Panc1 (cell line): ENCODE measurements around the gene NOL4L. TPM values are rescaled to one million over a fixed set of nuclear protein-coding genes. Genes with fewer than 3 reads are reported as not detected.

Experiments used
- ATAC-seq: fragments of 200-7000 bp; cut with Tn5 transposase; 2 replicates; pipeline ENCODE4 v1.9.1; 2020; ENCODE audit warnings: mild to moderate bottlenecking, moderate library complexity
- BruUV-seq: library from RNA; stranded (reverse); fragments of 400-500 nt; replicated peaks from 2 replicates; lab custom pipeline; 2021; lab: Mats Ljungman, UMichigan
- CTCF ChIA-PET: fragments of 300-600 bp; sonication (Branson Sonifier 250); formaldehyde crosslinking; loops from one replicate; lab custom pipeline; 2022; ENCODE audit warnings: antibody characterized with exemption; lab: Charles Lee
- POLR2A ChIA-PET: fragments of 300-600 bp; sonication (Branson Sonifier 250); formaldehyde crosslinking; loops from one replicate; lab custom pipeline; 2022; ENCODE audit warnings: antibody characterized with exemption; lab: Charles Lee
- DNase-seq: peaks from one replicate; pipeline ENCODE4 v3.0.0-alpha.2; 2010; ENCODE audit warnings: low read depth, low spot score
- H3K27ac ChIP-seq: 2 replicates; pipeline ENCODE4 v1.5.1; 2011; ENCODE audit warnings: mild to moderate bottlenecking, low read length, inconsistent platforms
- H3K27me3 ChIP-seq: fragments of 200-500 bp; sonication (Bioruptor generic); 2 replicates; pipeline ENCODE4 v1.6.0; 2014; ENCODE audit warnings: low read length, inconsistent platforms; ENCODE audit not compliant: control insufficient read depth, insufficient read depth
- H3K36me3 ChIP-seq: fragments of 200-500 bp; sonication (Bioruptor generic); 2 replicates; pipeline ENCODE4 v1.5.1; 2014; ENCODE audit warnings: inconsistent platforms, mild to moderate bottlenecking, low read length, moderate library complexity; ENCODE audit not compliant: control insufficient read depth, insufficient read depth
- H3K4me1 ChIP-seq: 2 replicates; pipeline ENCODE4 v1.5.1; 2011; ENCODE audit warnings: inconsistent platforms, mild to moderate bottlenecking, low read length, moderate library complexity; ENCODE audit not compliant: control insufficient read depth, insufficient read depth
- H3K4me3 ChIP-seq, 2 experiments: 2 replicates each; pipeline ENCODE4 v1.5.1; 2011 to 2012; ENCODE audit warnings: low read depth in 2 of 2, low read length in 2 of 2, mild to moderate bottlenecking in 2 of 2, inconsistent platforms in 1 of 2, moderate library complexity in 1 of 2
- H3K9me3 ChIP-seq: fragments of 200-500 bp; sonication (Bioruptor generic); 2 replicates; pipeline ENCODE4 v1.5.1; 2014; ENCODE audit warnings: low read depth, mild to moderate bottlenecking, inconsistent platforms, low read length, moderate library complexity; ENCODE audit not compliant: control insufficient read depth, insufficient read depth
- CTCF ChIP-seq: fragments of 450-650 bp; IDR thresholded peaks from 2 replicates; pipeline ENCODE4 v1.5.1; 2017; ENCODE audit warnings: mild to moderate bottlenecking
- POLR2AphosphoS5 ChIP-seq: IDR thresholded peaks from 2 replicates; pipeline ENCODE4 v1.6.1; 2012; ENCODE audit warnings: mild to moderate bottlenecking, low read depth, low read length, moderate library complexity
- REST ChIP-seq, 2 experiments: IDR thresholded peaks; 2 replicates each; pipeline ENCODE4 v1.6.1; 2011 to 2012; ENCODE audit warnings: low read depth in 2 of 2, control low read depth in 1 of 2, low read length in 1 of 2, mild to moderate bottlenecking in 1 of 2, moderate library complexity in 1 of 2; ENCODE audit not compliant: insufficient read depth in 1 of 2
- SIN3A ChIP-seq: IDR thresholded peaks from 2 replicates; pipeline ENCODE4 v1.6.1; 2012; ENCODE audit warnings: low read depth, mild to moderate bottlenecking, low read length, moderate library complexity, borderline replicate concordance; ENCODE audit not compliant: insufficient read depth
- TCF7L2 ChIP-seq: IDR thresholded peaks from 2 replicates; pipeline ENCODE4 v1.6.1; 2011; ENCODE audit warnings: mild to moderate bottlenecking, low read depth, low read length, inconsistent platforms
- in situ Hi-C: cut with HindIII; loops from 2 replicates; pipeline ENCODE4 v1.10.0; 2016; ENCODE audit warnings: low sequenced_read_pairs, low pct_unique_long_range_greater_than_20kb
- intact Hi-C: fragments of 100-400 bp; cut with micrococcal nuclease; formaldehyde crosslinking; loops from one replicate; pipeline ENCODE4 v1.10.0; 2022; ENCODE audit not compliant: unreplicated experiment
- total RNA-seq: library from RNA; stranded (reverse); gene quantifications from one replicate; pipeline ENCODE4 v1.2.1, GENCODE V29; 2021; ENCODE audit not compliant: unreplicated experiment

NOL4L gene
- total RNA-seq, 1 experiment from 2014 or later: 21.6 TPM

- H3K4me3 ChIP-seq: no peak overlapping the region
- ChIA-PET POLR2A (no interaction called here), CTCF (no interaction called here)
- intact Hi-C loops: no loop called here
- no peaks in the 10 kb centered on the region for H3K36me3 ChIP-seq
- H3K9me3 ChIP-seq: no peaks in the 10 kb centered on the region
- ATAC-seq (no peak), DNase-seq (no peak)
- no peaks in the 10 kb centered on the region for H3K4me1 ChIP-seq
- in situ Hi-C loops: no loop called here
- BruUV-seq: no TSS peak
- H3K27ac ChIP-seq: no peak overlapping the region
- H3K27me3 ChIP-seq: no peaks in the 10 kb centered on the region
- TF ChIP-seq REST (IDR thresholded peaks at IDR 0.05; ENCODE audit: insufficient read depth in 1 of 2, low read depth in 2 of 2, low read length in 1 of 2) (no peak), CTCF (no peak), TCF7L2 (no peak), SIN3A (no peak), POLR2AphosphoS5 (no peak)
These were observed 60.2 kb downstream of the NOL4L start for GRCh38 chr20:32524829-32525501.

- Histone ChIP-seq H3K4me3 (no peak overlapping the region), H3K36me3 (no peaks in the 10 kb centered on the region), H3K27me3 (no peaks in the 10 kb centered on the region), H3K4me1 (no peaks in the 10 kb centered on the region), H3K27ac (no peak overlapping the region), H3K9me3 (no peaks in the 10 kb centered on the region)
- DNase-seq (no peak), ATAC-seq (no peak)
- CTCF ChIA-PET: interaction anchor here (0.5 to 2.9 kb wide), 4 partner anchors 15 to 543 kb away, joined by 3 to 25 read pairs (median 8); no protein-coding TSS in a partner anchor
- POLR2A ChIA-PET: interaction anchor here (0.6 kb wide), 1 partner anchor 137 kb away, joined by 3 read pairs; no protein-coding TSS in a partner anchor
- BruUV-seq: no TSS peak
- no peak for TF ChIP-seq CTCF
- TF ChIP-seq REST (IDR thresholded peaks at IDR 0.05; ENCODE audit: insufficient read depth in 1 of 2, low read depth in 2 of 2, low read length in 1 of 2): no peak
- no peak for TF ChIP-seq TCF7L2
- no peak for TF ChIP-seq POLR2AphosphoS5
- no peak for TF ChIP-seq SIN3A
- in situ Hi-C loops: no loop called here
- intact Hi-C loops: no loop called here
These were observed 61.4 kb downstream of the NOL4L start for GRCh38 chr20:32523613-32524213.
